ENCODE results near the gene EPC1. TPM values are rescaled to one million over a fixed set of nuclear protein-coding genes. Genes with fewer than 3 reads are reported as not detected.

EPC1 gene
- total and polyA plus RNA-seq, 2 of the 8 experiments (the other 6 are each of a cell fraction or from before 2014, with no cell fraction given): 23.7 to 42.3 TPM

- Histone ChIP-seq H3K56ac (replicated peaks; ENCODE audit: insufficient read length, low read depth, low read length) (no peak overlapping the region), H2AFZ (ENCODE audit: low read length) (no peak overlapping the region), H4K91ac (replicated peaks; ENCODE audit: insufficient read length, low read length) (no peak overlapping the region), H2BK20ac (ENCODE audit: low read length) (no peak overlapping the region), H3K4ac (replicated peaks; ENCODE audit: insufficient read length, low read depth, low read length) (no peak overlapping the region), H3K9ac (replicated peaks in 1 of 4; ENCODE audit: extremely low read depth in 1 of 4, low read depth in 3 of 4, low read length in 3 of 4) (no peak overlapping the region), H4K20me1 (replicated peaks in 1 of 2; ENCODE audit: control insufficient read depth in 1 of 2, insufficient read depth in 2 of 2, low read length in 2 of 2) (no peaks in the 10 kb centered on the region), H3K4me3 (ENCODE audit: extremely low read depth in 1 of 4, insufficient read depth in 2 of 4, low read depth in 3 of 4, low read length in 4 of 4) (no peak overlapping the region), H2BK12ac (ENCODE audit: low read depth, low read length) (no peak overlapping the region), H2BK15ac (ENCODE audit: low read length) (no peak overlapping the region), H2BK120ac (replicated peaks; ENCODE audit: low read depth, low read length) (no peak overlapping the region), H3K9me3 (ENCODE audit: insufficient read depth in 2 of 2, low read depth in 1 of 2, low read length in 1 of 2) (no peaks in the 10 kb centered on the region), H3K4me2 (ENCODE audit: insufficient read depth in 1 of 2, low read depth in 2 of 2, low read length in 2 of 2) (no peak overlapping the region), H3K27ac (ENCODE audit: low read depth, low read length) (no peak overlapping the region), H3K36me3 (ENCODE audit: control insufficient read depth in 2 of 4, insufficient read depth in 4 of 4, low read length in 3 of 4) (no peaks in the 10 kb centered on the region), H4K8ac (ENCODE audit: extremely low read depth, insufficient read depth, low read length) (no peak overlapping the region), H3K23ac (ENCODE audit: insufficient read length) (no peak overlapping the region), H3K4me1 (replicated peaks in 1 of 4; ENCODE audit: control insufficient read depth in 3 of 4, insufficient read depth in 4 of 4, low read length in 3 of 4) (no peaks in the 10 kb centered on the region), H4K5ac (ENCODE audit: insufficient read length, low read depth, low read length) (no peak overlapping the region), H2BK5ac (ENCODE audit: low read depth, low read length) (no peak overlapping the region), H3K79me2 (ENCODE audit: control insufficient read depth in 1 of 2, insufficient read depth in 2 of 2, low read length in 2 of 2) (no peaks in the 10 kb centered on the region), H3K18ac (ENCODE audit: extremely low read depth, low read length) (no peak overlapping the region), H2AK5ac (ENCODE audit: low read depth, low read length) (no peak overlapping the region), H3K14ac (ENCODE audit: insufficient read length) (no peak overlapping the region), H3K27me3 (replicated peaks in 1 of 4; ENCODE audit: control insufficient read depth in 3 of 4, extremely low read depth in 1 of 4, insufficient read depth in 3 of 4, low read length in 3 of 4) (no peaks in the 10 kb centered on the region), H3K23me2 (ENCODE audit: low read depth, low read length) (no peaks in the 10 kb centered on the region), H3K79me1 (ENCODE audit: low read depth, low read length) (no peaks in the 10 kb centered on the region)
- FAIRE-seq (no peak), DNase-seq (ENCODE audit: low read depth in 1 of 2, low spot score in 2 of 2) (no peak)
- TF ChIP-seq CHD2 (IDR thresholded peaks at IDR 0.05; ENCODE audit: low read length): no peak
- POLR2A ChIA-PET (ENCODE audit: partially characterized antibody): no interaction called here
- CTCF ChIA-PET (ENCODE audit: partially characterized antibody): interaction anchor here (0.6 to 2.3 kb wide), 5 partner anchors 11 to 114 kb away, joined by 3 to 8 read pairs (median 3); no protein-coding TSS in a partner anchor
Observed at GRCh38 chr10:32241946-32242345, 105.0 kb downstream of the EPC1 start.

All from H1 (cell line).